Astrocyte of the cerebellum (primary cell): ENCODE measurements around the gene ACOT12.

Experiments used
- DNase-seq: peaks from one replicate; pipeline ENCODE4 v3.0.0-alpha.2; 2011; ENCODE audit warnings: low read depth
- H3K4me3 ChIP-seq: 2 replicates; pipeline ENCODE4 v1.5.1; 2011; ENCODE audit warnings: mild to moderate bottlenecking, low read depth, low read length, moderate library complexity
- CTCF ChIP-seq: IDR thresholded peaks from 2 replicates; pipeline ENCODE4 v1.5.1; 2012; ENCODE audit warnings: low read length, low read depth, moderate library complexity, mild to moderate bottlenecking; ENCODE audit errors: missing control alignments
- in situ Hi-C: cut with HindIII; loops from 2 replicates; pipeline ENCODE4 v1.10.0; 2017; ENCODE audit warnings: low sequenced_read_pairs

ACOT12 gene

GRCh38 chr5:81363093-81363871 lies 30.7 kb downstream of the ACOT12 start:
- in situ Hi-C loops = no loop called here
- no peak for TF ChIP-seq CTCF
- no peak for DNase-seq
- no peak overlapping the region for H3K4me3 ChIP-seq

- no peak for TF ChIP-seq CTCF
- no peak overlapping the region for H3K4me3 ChIP-seq
- in situ Hi-C loops = no loop called here
- no peak for DNase-seq
These were observed 32.3 kb downstream of the ACOT12 start for GRCh38 chr5:81361600-81361999.

- TF ChIP-seq CTCF = no peak
- H3K4me3 ChIP-seq = no peak overlapping the region
- in situ Hi-C loops = no loop called here
- no peak for DNase-seq
These were observed 33.3 kb downstream of the ACOT12 start for GRCh38 chr5:81360640-81361039.

- no peak for TF ChIP-seq CTCF
- in situ Hi-C loops = no loop called here
- H3K4me3 ChIP-seq = no peak overlapping the region
- no peak for DNase-seq
These were observed 34.1 kb downstream of the ACOT12 start for GRCh38 chr5:81359881-81360280.

GRCh38 chr5:81359108-81359507 lies 34.8 kb downstream of the ACOT12 start:
- no peak overlapping the region for H3K4me3 ChIP-seq
- in situ Hi-C loops = no loop called here
- no peak for DNase-seq
- no peak for TF ChIP-seq CTCF

- H3K4me3 ChIP-seq = no peak overlapping the region
- no peak for TF ChIP-seq CTCF
- in situ Hi-C loops = no loop called here
- DNase-seq = no peak
These were observed 38.4 kb downstream of the ACOT12 start for GRCh38 chr5:81355291-81356251.
